Activated T-helper 17 cell treated with anti-CD3 and anti-CD28 coated beads, Interleukin-2, amount 50 U/mL, for 72 hours (primary cell): ENCODE data around the gene CPEB2. TPM values are rescaled to one million over a fixed set of nuclear protein-coding genes. Genes with fewer than 3 reads are reported as not detected.
A peak's percentile ranks its signal among the peaks of the same experiment; 100 is the strongest.

Source experiments
- ATAC-seq: fragments of 150-1000 bp; cut with Tn5 transposase; replicated peaks from 2 replicates; pipeline ENCODE4 v1.10.0; 2021; ENCODE audit warnings: mild to moderate bottlenecking, moderate library complexity
- H3K27ac Mint-ChIP-seq: one replicate; pipeline ENCODE4 v1.8.0; 2022; ENCODE audit warnings: mixed read lengths
- H3K27me3 Mint-ChIP-seq: one replicate; pipeline ENCODE4 v1.8.0; 2022; ENCODE audit warnings: mixed read lengths
- H3K36me3 Mint-ChIP-seq: one replicate; pipeline ENCODE4 v1.8.0; 2022; ENCODE audit warnings: low read depth, mild to moderate bottlenecking, mixed read lengths
- H3K4me1 Mint-ChIP-seq: one replicate; pipeline ENCODE4 v1.8.0; 2022; ENCODE audit warnings: mixed read lengths
- H3K4me3 Mint-ChIP-seq: one replicate; pipeline ENCODE4 v1.8.0; 2022; ENCODE audit warnings: mild to moderate bottlenecking, mixed read lengths
- H3K9me3 Mint-ChIP-seq: one replicate; pipeline ENCODE4 v1.8.0; 2022; ENCODE audit warnings: mixed read lengths
- total RNA-seq, 2 donors: library from RNA; stranded (reverse); gene quantifications; one replicate each; pipeline ENCODE4 v1.2.3, GENCODE V29; 2022

CPEB2 gene
- 10 to 100 TPM in 1 of 2 donors, 1 to 10 TPM in 1; 8.1 to 10.5 TPM for total RNA-seq

DNA sequence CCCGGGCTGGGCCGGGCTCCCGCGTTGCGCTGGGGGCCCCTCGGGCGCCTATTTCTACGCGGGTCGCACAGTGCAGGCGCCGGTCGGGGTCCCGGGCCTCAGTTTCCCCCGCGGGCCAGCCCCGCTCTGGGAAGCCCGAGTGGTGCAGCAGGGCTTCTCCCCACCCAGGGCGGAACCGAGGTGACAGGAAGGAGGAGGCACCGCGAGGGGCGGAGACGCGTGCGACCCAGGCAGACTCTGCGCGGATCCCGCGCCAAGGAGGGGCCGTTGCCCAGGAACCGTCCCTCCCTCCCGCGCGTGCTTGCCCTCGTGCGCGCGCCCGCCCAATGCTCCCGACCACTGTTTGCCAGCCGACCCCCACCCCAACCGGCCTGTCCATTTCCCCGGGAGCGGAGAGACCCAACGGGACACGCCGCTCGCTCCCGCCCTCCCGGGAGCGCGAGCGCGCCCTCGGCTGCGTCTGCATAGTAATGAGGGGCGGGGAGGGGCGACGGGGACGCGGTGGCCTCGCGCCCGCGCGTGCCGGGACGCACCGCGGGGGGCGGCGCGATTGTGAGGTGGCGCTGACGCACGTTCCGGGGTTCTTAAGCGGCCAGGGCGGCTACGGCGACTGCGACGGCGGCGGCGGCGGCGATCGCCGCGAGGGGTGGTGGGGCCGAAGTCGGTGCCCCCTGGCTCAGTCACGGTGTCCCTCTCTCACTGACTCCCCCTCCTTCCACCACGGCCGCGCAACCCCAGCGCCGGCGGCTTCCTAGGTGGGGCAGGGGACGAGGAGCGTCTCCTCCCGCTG lies at the start of gene CPEB2:
Gene CPEB2 (plus strand): TSS at position 613 of the 790 bp plus-strand sequence. CDS start 193 bp downstream, outside the sequence.
- H3K27ac Mint-ChIP-seq, result peak within 1 kb of the TSS; percentile 95
- H3K4me1 Mint-ChIP-seq, result peaks cover 14% of the 10 kb centered on the region
- no peaks in the 10 kb centered on the region for H3K27me3 Mint-ChIP-seq
- peak; percentile 80 for ATAC-seq
- H3K36me3 Mint-ChIP-seq, result peaks cover 8% of the 10 kb centered on the region
- H3K9me3 Mint-ChIP-seq, result no peaks in the 10 kb centered on the region
- H3K4me3 Mint-ChIP-seq, result peak within 1 kb of the TSS; percentile 96

DNA sequence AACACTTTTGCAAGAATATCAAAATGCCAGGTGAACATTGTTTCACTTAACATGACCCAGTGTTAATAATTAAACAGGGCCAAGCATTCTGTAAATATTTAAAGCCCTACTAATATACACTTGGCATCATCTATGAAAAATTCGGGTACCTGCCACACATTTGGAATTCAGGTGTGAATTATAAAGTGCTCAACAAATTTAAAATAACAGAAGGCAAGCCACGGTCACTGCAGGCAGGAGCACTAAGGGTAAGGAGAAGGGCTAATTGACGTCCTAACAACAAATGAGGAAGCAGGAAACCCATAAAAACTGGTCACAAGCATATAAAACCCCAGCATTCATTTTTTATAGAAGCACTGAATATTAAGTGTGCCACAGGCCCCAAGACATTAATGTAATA lies 43.8 kb upstream of the CPEB2 start:
- no peaks in the 10 kb centered on the region for H3K9me3 Mint-ChIP-seq
- no peak overlapping the region for H3K27ac Mint-ChIP-seq
- no peaks in the 10 kb centered on the region for H3K36me3 Mint-ChIP-seq
- no peak for ATAC-seq
- no peak overlapping the region for H3K4me3 Mint-ChIP-seq
- H3K27me3 Mint-ChIP-seq, result peaks cover 23% of the 10 kb centered on the region
- H3K4me1 Mint-ChIP-seq, result no peaks in the 10 kb centered on the region

- Mint-ChIP-seq H3K9me3 (no peaks in the 10 kb centered on the region), H3K27ac (no peak overlapping the region), H3K36me3 (no peaks in the 10 kb centered on the region), H3K4me1 (no peaks in the 10 kb centered on the region), H3K27me3 (peaks cover 15% of the 10 kb centered on the region), H3K4me3 (no peak overlapping the region)
- no peak for ATAC-seq
These were observed 41.0 kb upstream of the CPEB2 start for GRCh38 chr4:14961292-14961691.

- H3K4me1 Mint-ChIP-seq, result no peaks in the 10 kb centered on the region
These were observed 37.2 kb upstream of the CPEB2 start for GRCh38 chr4:14965071-14965470.

GRCh38 chr4:14967982-14968381 lies 34.3 kb upstream of the CPEB2 start:
- Mint-ChIP-seq H3K4me1 (no peaks in the 10 kb centered on the region), H3K9me3 (peaks cover 4% of the 10 kb centered on the region), H3K27me3 (peaks cover 46% of the 10 kb centered on the region), H3K36me3 (no peaks in the 10 kb centered on the region), H3K4me3 (no peak overlapping the region), H3K27ac (no peak overlapping the region)
- ATAC-seq, result no peak

More at GRCh38 chr4:14965071-14965470, 37.2 kb upstream of the CPEB2 start:
- Mint-ChIP-seq H3K27ac (no peak overlapping the region), H3K36me3 (no peaks in the 10 kb centered on the region), H3K9me3 (no peaks in the 10 kb centered on the region), H3K27me3 (peaks cover 27% of the 10 kb centered on the region), H3K4me3 (no peak overlapping the region)
- ATAC-seq, result no peak

DNA sequence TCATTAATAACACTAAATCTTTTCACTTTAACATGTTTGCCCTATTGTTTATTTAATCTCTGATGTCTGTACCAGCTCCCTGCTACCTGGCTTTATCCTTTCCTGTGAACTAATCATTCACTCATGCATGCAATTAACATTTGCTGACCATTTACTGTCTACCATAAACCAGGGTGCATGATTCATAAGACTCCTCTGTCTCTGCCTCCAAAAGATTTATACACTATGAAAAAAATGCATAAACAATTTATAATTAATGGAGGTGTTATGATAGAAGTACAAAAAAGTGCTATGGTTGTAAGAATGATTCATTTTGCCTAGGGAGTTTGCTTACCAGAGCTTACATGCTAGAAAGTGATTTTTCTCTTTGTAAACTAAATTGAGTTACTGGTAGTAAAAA lies 24.5 kb upstream of the CPEB2 start:
- Mint-ChIP-seq H3K4me3 (no peak overlapping the region), H3K27ac (no peak overlapping the region), H3K4me1 (no peaks in the 10 kb centered on the region), H3K9me3 (peaks cover 3% of the 10 kb centered on the region), H3K27me3 (peaks cover 21% of the 10 kb centered on the region), H3K36me3 (no peaks in the 10 kb centered on the region)
- ATAC-seq, result no peak

DNA sequence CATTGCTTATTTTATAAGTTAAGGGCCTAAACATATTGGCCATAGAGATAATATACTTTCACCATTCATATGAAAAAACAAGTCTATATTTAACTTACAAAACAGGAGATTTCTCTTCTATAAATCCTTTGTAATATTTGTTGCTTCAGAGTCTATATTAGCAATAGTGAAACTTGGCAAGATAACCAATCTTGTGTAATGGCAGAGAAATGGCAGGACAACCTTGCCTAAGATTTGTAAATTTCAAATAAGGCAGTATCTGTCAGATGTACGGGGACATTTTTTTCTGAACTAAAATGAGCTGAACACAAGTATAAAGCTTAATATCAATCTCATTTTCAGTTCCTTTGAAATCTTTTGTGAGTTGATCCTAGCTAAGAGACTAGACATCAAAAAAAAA lies 17.8 kb upstream of the CPEB2 start:
- no peak overlapping the region for H3K27ac Mint-ChIP-seq
- no peaks in the 10 kb centered on the region for H3K4me1 Mint-ChIP-seq
- no peak for ATAC-seq
- no peaks in the 10 kb centered on the region for H3K36me3 Mint-ChIP-seq
- no peak overlapping the region for H3K4me3 Mint-ChIP-seq
- no peaks in the 10 kb centered on the region for H3K9me3 Mint-ChIP-seq
- H3K27me3 Mint-ChIP-seq, result peaks cover 3% of the 10 kb centered on the region

DNA sequence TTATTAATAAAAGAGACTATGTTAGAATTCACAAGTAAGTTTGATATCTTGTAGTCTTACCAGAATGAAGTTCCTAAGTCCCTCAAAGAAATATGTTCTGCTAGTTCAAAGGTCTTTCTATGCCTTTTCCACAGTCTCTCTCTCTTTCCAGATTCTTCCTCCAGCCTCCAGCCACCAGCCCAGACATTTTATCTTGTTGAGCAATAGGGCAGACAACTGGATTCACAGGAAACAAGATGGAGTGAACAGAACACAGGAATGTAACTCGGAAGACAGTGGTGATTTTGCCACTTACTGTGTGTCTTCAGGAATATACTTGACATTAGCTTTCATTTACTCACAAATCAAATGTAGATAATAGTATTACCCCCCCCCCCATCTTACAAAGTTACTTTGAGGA lies 17.1 kb upstream of the CPEB2 start:
- Mint-ChIP-seq H3K36me3 (no peaks in the 10 kb centered on the region), H3K4me3 (no peak overlapping the region), H3K27me3 (no peaks in the 10 kb centered on the region), H3K4me1 (no peaks in the 10 kb centered on the region), H3K9me3 (no peaks in the 10 kb centered on the region), H3K27ac (no peak overlapping the region)
- no peak for ATAC-seq

DNA sequence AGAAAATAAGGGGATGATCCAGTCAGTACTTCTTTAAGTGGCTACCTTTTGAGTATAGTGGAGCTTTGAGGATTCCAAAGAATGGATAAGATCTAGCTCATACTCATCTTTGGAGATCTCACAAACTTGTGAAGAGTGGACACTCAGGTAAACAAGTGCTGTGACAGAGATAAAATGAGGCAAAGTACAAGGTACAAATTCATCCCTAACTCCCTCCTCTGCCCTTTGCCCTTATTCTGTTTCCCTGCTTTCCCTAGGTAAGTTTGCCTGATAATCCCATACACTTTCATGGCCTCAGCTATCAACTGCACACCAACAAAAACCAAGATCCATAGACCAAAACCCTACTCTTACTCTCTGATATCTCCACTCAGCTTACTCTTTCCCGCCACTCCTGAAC lies 16.4 kb upstream of the CPEB2 start:
- H3K27me3 Mint-ChIP-seq, result no peaks in the 10 kb centered on the region
- no peak overlapping the region for H3K4me3 Mint-ChIP-seq
- no peaks in the 10 kb centered on the region for H3K36me3 Mint-ChIP-seq
- ATAC-seq, result no peak
- H3K27ac Mint-ChIP-seq, result no peak overlapping the region
- no peaks in the 10 kb centered on the region for H3K9me3 Mint-ChIP-seq
- H3K4me1 Mint-ChIP-seq, result no peaks in the 10 kb centered on the region

GRCh38 chr4:14987054-14987453 lies 15.2 kb upstream of the CPEB2 start:
- ATAC-seq, result no peak
- no peaks in the 10 kb centered on the region for H3K27me3 Mint-ChIP-seq
- no peaks in the 10 kb centered on the region for H3K36me3 Mint-ChIP-seq
- H3K4me3 Mint-ChIP-seq, result no peak overlapping the region
- no peaks in the 10 kb centered on the region for H3K9me3 Mint-ChIP-seq
- H3K4me1 Mint-ChIP-seq, result no peaks in the 10 kb centered on the region
- H3K27ac Mint-ChIP-seq, result no peak overlapping the region

GRCh38 chr4:14990484-14990883 lies 11.8 kb upstream of the CPEB2 start:
- Mint-ChIP-seq H3K9me3 (no peaks in the 10 kb centered on the region), H3K27me3 (peaks cover 7% of the 10 kb centered on the region), H3K4me3 (no peak overlapping the region), H3K27ac (no peak overlapping the region), H3K36me3 (no peaks in the 10 kb centered on the region), H3K4me1 (peaks cover 6% of the 10 kb centered on the region)
- no peak for ATAC-seq

GRCh38 chr4:14994242-14994641 lies 8.0 kb upstream of the CPEB2 start:
- Mint-ChIP-seq H3K4me3 (no peak overlapping the region), H3K27me3 (peaks cover 8% of the 10 kb centered on the region)
- ATAC-seq, result peak; percentile 73

GRCh38 chr4:15001248-15001868 lies 923 bp upstream of the CPEB2 start:
- Mint-ChIP-seq H3K4me3 (peak overlapping the region; percentile 96), H3K27ac (peak overlapping the region; percentile 95), H3K9me3 (no peaks in the 10 kb centered on the region), H3K27me3 (no peaks in the 10 kb centered on the region), H3K36me3 (peaks cover 6% of the 10 kb centered on the region), H3K4me1 (peaks cover 11% of the 10 kb centered on the region)
- peak; percentile 37 for ATAC-seq

More at GRCh38 chr4:14994242-14994641, 8.0 kb upstream of the CPEB2 start:
- Mint-ChIP-seq H3K36me3 (no peaks in the 10 kb centered on the region), H3K9me3 (no peaks in the 10 kb centered on the region), H3K27ac (no peak overlapping the region), H3K4me1 (peaks cover 6% of the 10 kb centered on the region)

DNA sequence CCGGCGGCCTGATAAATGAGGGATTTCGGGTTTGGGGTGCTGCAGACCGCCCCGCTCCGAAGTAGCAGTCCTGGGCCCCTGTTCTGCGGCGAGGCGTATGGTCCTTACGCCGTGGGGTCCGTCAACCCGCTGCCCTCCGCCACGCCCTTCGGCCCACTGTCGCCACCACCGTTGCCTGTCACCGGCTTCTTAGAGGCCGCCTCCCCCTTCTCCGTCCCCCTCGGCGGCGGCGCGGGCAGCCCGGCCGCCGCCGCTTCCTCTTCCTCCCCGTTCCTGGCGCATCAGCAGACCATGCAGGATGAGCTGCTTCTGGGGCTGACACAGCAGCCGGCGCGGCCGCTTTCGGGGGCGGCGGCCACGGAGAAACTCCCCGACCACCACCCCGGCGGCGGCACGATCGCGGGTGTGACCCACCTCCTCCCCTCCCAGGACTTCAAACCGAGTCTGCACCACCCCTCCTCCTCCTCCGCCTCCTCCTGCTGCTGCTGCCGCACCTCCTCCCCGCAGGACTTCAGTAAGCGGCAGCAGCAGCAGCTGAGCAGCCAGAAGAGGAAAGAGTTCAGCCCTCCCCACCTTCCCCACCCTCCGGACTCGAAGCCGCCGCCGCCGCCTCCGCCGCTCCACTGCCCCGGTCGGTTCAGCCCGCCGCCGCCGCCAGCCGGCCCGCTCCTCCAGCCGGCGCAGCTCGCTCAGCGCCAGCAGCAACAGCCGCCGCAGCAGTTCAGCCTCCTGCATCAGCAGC lies 549 bp downstream of the CPEB2 start:
- peaks cover 19% of the 10 kb centered on the region for H3K4me1 Mint-ChIP-seq
- peak overlapping the region; percentile 75 for H3K27ac Mint-ChIP-seq
- ATAC-seq, result peak; percentile 38
- peak overlapping the region; percentile 96 for H3K4me3 Mint-ChIP-seq
- peaks cover 14% of the 10 kb centered on the region for H3K36me3 Mint-ChIP-seq
- no peaks in the 10 kb centered on the region for H3K9me3 Mint-ChIP-seq
- H3K27me3 Mint-ChIP-seq, result no peaks in the 10 kb centered on the region
